K562 (cell line): Measurements from ENCODE around the gene PATE4. TPM values are rescaled to one million over a fixed set of nuclear protein-coding genes. Genes with fewer than 3 reads are reported as not detected.
A peak's percentile ranks its signal among the peaks of the same experiment; 100 is the strongest.

ENCODE experiments used
- CHAMP1 ChIP-seq: fragments of 450-650 bp; IDR thresholded peaks from 2 replicates; pipeline ENCODE4 v1.6.1; 2016; ENCODE audit warnings: mild to moderate bottlenecking
- EGR1 ChIP-seq: fragments of 450-650 bp; conservative IDR thresholded peaks from 2 replicates; pipeline ENCODE4 v1.6.1; 2017; ENCODE audit warnings: mild to moderate bottlenecking
- ERF ChIP-seq: fragments of 450-650 bp; formaldehyde crosslinking; IDR thresholded peaks from 2 replicates; pipeline ENCODE4 v1.4.0; 2020; ENCODE audit warnings: mild to moderate bottlenecking, mixed read lengths
- FOXA3 ChIP-seq, 2 experiments: fragments of 450-650 bp in 1 of 2; sonication (generic) in 1 of 2; formaldehyde crosslinking; IDR thresholded peaks in 1 of 2; conservative IDR thresholded peaks in 1 of 2; 2 replicates each; pipeline versions ENCODE4 v1.4.0 to v1.8.0; 2020 to 2022; ENCODE audit warnings: mild to moderate bottlenecking in 2 of 2, missing genetic modification reagents in 1 of 2
- GABPB2 ChIP-seq: fragments of 250-450 bp; sonication (Bioruptor Pico); conservative IDR thresholded peaks from 2 replicates; pipeline ENCODE4 v1.5.1; 2021; ENCODE audit warnings: mild to moderate bottlenecking
- NFE2 ChIP-seq: IDR thresholded peaks from 2 replicates; pipeline ENCODE4 v1.6.1; 2014; ENCODE audit warnings: antibody characterized with exemption, low read depth
- PRMT5 ChIP-seq: sonication (generic); formaldehyde crosslinking; IDR thresholded peaks from 2 replicates; pipeline ENCODE4 v1.5.0; 2020; ENCODE audit warnings: missing genetic modification reagents
- RBFOX2 ChIP-seq: fragments of 200-400 bp; formaldehyde crosslinking; IDR thresholded peaks from 2 replicates; pipeline ENCODE4 v1.6.1; 2017; ENCODE audit warnings: low read depth, mild to moderate bottlenecking, low read length, moderate library complexity
- ZBTB5 ChIP-seq: fragments of 450-650 bp; IDR thresholded peaks from 2 replicates; pipeline ENCODE4 v1.6.1; 2017; ENCODE audit warnings: antibody characterized with exemption
- ZKSCAN3 ChIP-seq: fragments of 250-450 bp; sonication (Bioruptor Pico); IDR thresholded peaks from 2 replicates; pipeline ENCODE4 v1.4.0; 2020
- ZNF124 ChIP-seq: sonication (generic); formaldehyde crosslinking; IDR thresholded peaks from 2 replicates; pipeline ENCODE4 v1.8.1; 2022; ENCODE audit warnings: missing genetic modification reagents
- ZNF253 ChIP-seq: fragments of 250-450 bp; sonication (Bioruptor Pico); conservative IDR thresholded peaks from 2 replicates; pipeline ENCODE4 v1.6.1; 2021; ENCODE audit warnings: mild to moderate bottlenecking
- ZNF3 ChIP-seq: fragments of 250-450 bp; sonication (Bioruptor Pico); IDR thresholded peaks from 2 replicates; pipeline ENCODE4 v1.5.0; 2021; ENCODE audit warnings: mild to moderate bottlenecking, moderate library complexity
- ZNF347 ChIP-seq: fragments of 450-650 bp; formaldehyde crosslinking; IDR thresholded peaks from 2 replicates; pipeline ENCODE4 v1.4.0; 2020; ENCODE audit warnings: low read depth, mild to moderate bottlenecking, moderate library complexity
- ZNF431 ChIP-seq: sonication (generic); formaldehyde crosslinking; IDR thresholded peaks from 2 replicates; pipeline ENCODE4 v1.8.0; 2022; ENCODE audit warnings: mild to moderate bottlenecking, missing genetic modification reagents
- ZNF583 ChIP-seq: fragments of 250-450 bp; sonication (Bioruptor Pico); IDR thresholded peaks from 2 replicates; pipeline ENCODE4 v1.4.0; 2020
- polyA plus RNA-seq, 8 experiments: library from polyadenylated mRNA; depleted of rRNA in 4 of 8; stranded (reverse) in 5 of 8; unstranded in 3 of 8; fragments of >200 nt; fragmentation: Nextera tagmentation in 2 of 8; fragmentation: Illumina TruSeq in 1 of 8; extraction: Ambion mirVana in 2 of 8; extraction: Trizol in 1 of 8; gene quantifications; 2 replicates each; pipeline versions ENCODE4 v1.2.1 to v1.2.3, GENCODE V29; 2011 to 2014; ENCODE audit warnings: inconsistent platforms in 1 of 8, missing spikeins in 1 of 8
- total RNA-seq, 7 experiments: library from RNA; depleted of rRNA in 6 of 7; stranded (reverse); fragments of >200 nt in 6 of 7; fragmentation: Illumina TruSeq in 2 of 7; extraction: Trizol in 2 of 7; gene quantifications; 2 replicates each; pipeline versions ENCODE4 v1.2.1 to v1.2.3, GENCODE V29; 2011 to 2021; ENCODE audit warnings: low replicate concordance in 1 of 7
- TF ChIP-seq, protein P1 (sequence below): fragments of 250-450 bp; sonication (Bioruptor Pico); IDR thresholded peaks from 2 replicates; pipeline ENCODE4 v1.5.0; 2020; ENCODE audit warnings: mild to moderate bottlenecking
- TF ChIP-seq, protein P2 (sequence below): sonication (generic); formaldehyde crosslinking; IDR thresholded peaks from 2 replicates; pipeline ENCODE4 v1.8.1; 2023; ENCODE audit warnings: missing genetic modification reagents, mild to moderate bottlenecking, borderline replicate concordance

The PATE4 gene
- total and polyA plus RNA-seq, 9 of the 15 experiments (the other 6 are each of a cell fraction or from before 2014, with no cell fraction given): not detected

- no peak for TF ChIP-seq PRMT5 (CRISPR knock-in tag)
- no peak for TF ChIP-seq ZNF583 (CRISPR knock-in tag)
- no peak for TF ChIP-seq GABPB2 (CRISPR knock-in tag)
- TF ChIP-seq, protein P1, sequence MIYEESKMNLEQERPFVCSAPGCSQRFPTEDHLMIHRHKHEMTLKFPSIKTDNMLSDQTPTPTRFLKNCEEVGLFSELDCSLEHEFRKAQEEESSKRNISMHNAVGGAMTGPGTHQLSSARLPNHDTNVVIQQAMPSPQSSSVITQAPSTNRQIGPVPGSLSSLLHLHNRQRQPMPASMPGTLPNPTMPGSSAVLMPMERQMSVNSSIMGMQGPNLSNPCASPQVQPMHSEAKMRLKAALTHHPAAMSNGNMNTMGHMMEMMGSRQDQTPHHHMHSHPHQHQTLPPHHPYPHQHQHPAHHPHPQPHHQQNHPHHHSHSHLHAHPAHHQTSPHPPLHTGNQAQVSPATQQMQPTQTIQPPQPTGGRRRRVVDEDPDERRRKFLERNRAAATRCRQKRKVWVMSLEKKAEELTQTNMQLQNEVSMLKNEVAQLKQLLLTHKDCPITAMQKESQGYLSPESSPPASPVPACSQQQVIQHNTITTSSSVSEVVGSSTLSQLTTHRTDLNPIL: no peak
- no peak for TF ChIP-seq ZNF253 (CRISPR knock-in tag)
- no peak for TF ChIP-seq ZKSCAN3 (CRISPR knock-in tag)
- no peak for TF ChIP-seq NFE2
- no peak for TF ChIP-seq ERF (CRISPR knock-in tag)
- TF ChIP-seq ZNF3 (CRISPR knock-in tag): no peak
- no peak for TF ChIP-seq ZNF347 (CRISPR knock-in tag)
- TF ChIP-seq ZNF124 (CRISPR knock-in tag): no peak
- TF ChIP-seq FOXA3 (CRISPR knock-in tag; conservative IDR thresholded peaks at IDR 0.05 in 1 of 2, IDR thresholded peaks at IDR 0.05 in 1 of 2): no peak
- TF ChIP-seq ZBTB5: no peak
- TF ChIP-seq, protein P2, sequence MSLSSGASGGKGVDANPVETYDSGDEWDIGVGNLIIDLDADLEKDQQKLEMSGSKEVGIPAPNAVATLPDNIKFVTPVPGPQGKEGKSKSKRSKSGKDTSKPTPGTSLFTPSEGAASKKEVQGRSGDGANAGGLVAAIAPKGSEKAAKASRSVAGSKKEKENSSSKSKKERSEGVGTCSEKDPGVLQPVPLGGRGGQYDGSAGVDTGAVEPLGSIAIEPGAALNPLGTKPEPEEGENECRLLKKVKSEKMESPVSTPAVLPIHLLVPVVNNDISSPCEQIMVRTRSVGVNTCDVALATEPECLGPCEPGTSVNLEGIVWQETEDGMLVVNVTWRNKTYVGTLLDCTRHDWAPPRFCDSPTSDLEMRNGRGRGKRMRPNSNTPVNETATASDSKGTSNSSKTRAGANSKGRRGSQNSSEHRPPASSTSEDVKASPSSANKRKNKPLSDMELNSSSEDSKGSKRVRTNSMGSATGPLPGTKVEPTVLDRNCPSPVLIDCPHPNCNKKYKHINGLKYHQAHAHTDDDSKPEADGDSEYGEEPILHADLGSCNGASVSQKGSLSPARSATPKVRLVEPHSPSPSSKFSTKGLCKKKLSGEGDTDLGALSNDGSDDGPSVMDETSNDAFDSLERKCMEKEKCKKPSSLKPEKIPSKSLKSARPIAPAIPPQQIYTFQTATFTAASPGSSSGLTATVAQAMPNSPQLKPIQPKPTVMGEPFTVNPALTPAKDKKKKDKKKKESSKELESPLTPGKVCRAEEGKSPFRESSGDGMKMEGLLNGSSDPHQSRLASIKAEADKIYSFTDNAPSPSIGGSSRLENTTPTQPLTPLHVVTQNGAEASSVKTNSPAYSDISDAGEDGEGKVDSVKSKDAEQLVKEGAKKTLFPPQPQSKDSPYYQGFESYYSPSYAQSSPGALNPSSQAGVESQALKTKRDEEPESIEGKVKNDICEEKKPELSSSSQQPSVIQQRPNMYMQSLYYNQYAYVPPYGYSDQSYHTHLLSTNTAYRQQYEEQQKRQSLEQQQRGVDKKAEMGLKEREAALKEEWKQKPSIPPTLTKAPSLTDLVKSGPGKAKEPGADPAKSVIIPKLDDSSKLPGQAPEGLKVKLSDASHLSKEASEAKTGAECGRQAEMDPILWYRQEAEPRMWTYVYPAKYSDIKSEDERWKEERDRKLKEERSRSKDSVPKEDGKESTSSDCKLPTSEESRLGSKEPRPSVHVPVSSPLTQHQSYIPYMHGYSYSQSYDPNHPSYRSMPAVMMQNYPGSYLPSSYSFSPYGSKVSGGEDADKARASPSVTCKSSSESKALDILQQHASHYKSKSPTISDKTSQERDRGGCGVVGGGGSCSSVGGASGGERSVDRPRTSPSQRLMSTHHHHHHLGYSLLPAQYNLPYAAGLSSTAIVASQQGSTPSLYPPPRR (CRISPR knock-in tag): no peak
- no peak for TF ChIP-seq ZNF431
- TF ChIP-seq RBFOX2: peak; percentile 91
- TF ChIP-seq CHAMP1: peak; percentile 93
- peak; percentile 58; the same call in 1 of the 2 replicates for TF ChIP-seq EGR1
Observed at GRCh38 chr11:125887373-125888324, 54.5 kb downstream of the PATE4 start, which contains the start of gene HYLS1 (continued).
